ENCODE results near the gene ZNF319.

ZNF319 gene

GRCh38 chr16:57996406-57997175 lies 3.9 kb downstream of the ZNF319 start:
- Histone ChIP-seq H2AFZ (ENCODE audit: low read depth) (no peak overlapping the region), H3K36me3 (ENCODE audit: insufficient read depth) (no peaks in the 10 kb centered on the region), H3K4me1 (ENCODE audit: low read depth, poor library complexity, severe bottlenecking) (peaks cover 19% of the 10 kb centered on the region), H3K9ac (no peak overlapping the region), H4K20me1 (ENCODE audit: insufficient read depth) (no peaks in the 10 kb centered on the region), H3K27me3 (ENCODE audit: insufficient read depth, low read depth) (no peaks in the 10 kb centered on the region), H3K79me2 (ENCODE audit: insufficient read depth, low read depth) (no peaks in the 10 kb centered on the region), H3K27ac (no peak overlapping the region), H3K4me3 (IDR thresholded peaks at IDR 0.05; ENCODE audit: insufficient read depth, low read depth, low read length) (no peak overlapping the region), H3K4me2 (no peak overlapping the region)
- TF ChIP-seq, protein P1, sequence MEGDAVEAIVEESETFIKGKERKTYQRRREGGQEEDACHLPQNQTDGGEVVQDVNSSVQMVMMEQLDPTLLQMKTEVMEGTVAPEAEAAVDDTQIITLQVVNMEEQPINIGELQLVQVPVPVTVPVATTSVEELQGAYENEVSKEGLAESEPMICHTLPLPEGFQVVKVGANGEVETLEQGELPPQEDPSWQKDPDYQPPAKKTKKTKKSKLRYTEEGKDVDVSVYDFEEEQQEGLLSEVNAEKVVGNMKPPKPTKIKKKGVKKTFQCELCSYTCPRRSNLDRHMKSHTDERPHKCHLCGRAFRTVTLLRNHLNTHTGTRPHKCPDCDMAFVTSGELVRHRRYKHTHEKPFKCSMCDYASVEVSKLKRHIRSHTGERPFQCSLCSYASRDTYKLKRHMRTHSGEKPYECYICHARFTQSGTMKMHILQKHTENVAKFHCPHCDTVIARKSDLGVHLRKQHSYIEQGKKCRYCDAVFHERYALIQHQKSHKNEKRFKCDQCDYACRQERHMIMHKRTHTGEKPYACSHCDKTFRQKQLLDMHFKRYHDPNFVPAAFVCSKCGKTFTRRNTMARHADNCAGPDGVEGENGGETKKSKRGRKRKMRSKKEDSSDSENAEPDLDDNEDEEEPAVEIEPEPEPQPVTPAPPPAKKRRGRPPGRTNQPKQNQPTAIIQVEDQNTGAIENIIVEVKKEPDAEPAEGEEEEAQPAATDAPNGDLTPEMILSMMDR (conservative IDR thresholded peaks at IDR 0.05; ENCODE audit: low read depth, low read length), result no peak

- H4K20me1 ChIP-seq (ENCODE audit: insufficient read depth), result no peaks in the 10 kb centered on the region
- no peaks in the 10 kb centered on the region for H3K79me2 ChIP-seq (ENCODE audit: insufficient read depth, low read depth)
- no peaks in the 10 kb centered on the region for H3K27me3 ChIP-seq (ENCODE audit: insufficient read depth, low read depth)
- H3K9ac ChIP-seq, result no peak overlapping the region
- H3K27ac ChIP-seq, result no peak overlapping the region
- no peak overlapping the region for H2AFZ ChIP-seq (ENCODE audit: low read depth)
- H3K4me3 ChIP-seq (IDR thresholded peaks at IDR 0.05; ENCODE audit: insufficient read depth, low read depth, low read length), result no peak overlapping the region
- TF ChIP-seq, protein P1 (conservative IDR thresholded peaks at IDR 0.05; ENCODE audit: low read depth, low read length), result no peak
- H3K4me1 ChIP-seq (ENCODE audit: low read depth, poor library complexity, severe bottlenecking), result peaks cover 19% of the 10 kb centered on the region
- no peaks in the 10 kb centered on the region for H3K36me3 ChIP-seq (ENCODE audit: insufficient read depth)
- no peak overlapping the region for H3K4me2 ChIP-seq
Observed at GRCh38 chr16:57995721-57996405, 4.6 kb downstream of the ZNF319 start.

DNA sequence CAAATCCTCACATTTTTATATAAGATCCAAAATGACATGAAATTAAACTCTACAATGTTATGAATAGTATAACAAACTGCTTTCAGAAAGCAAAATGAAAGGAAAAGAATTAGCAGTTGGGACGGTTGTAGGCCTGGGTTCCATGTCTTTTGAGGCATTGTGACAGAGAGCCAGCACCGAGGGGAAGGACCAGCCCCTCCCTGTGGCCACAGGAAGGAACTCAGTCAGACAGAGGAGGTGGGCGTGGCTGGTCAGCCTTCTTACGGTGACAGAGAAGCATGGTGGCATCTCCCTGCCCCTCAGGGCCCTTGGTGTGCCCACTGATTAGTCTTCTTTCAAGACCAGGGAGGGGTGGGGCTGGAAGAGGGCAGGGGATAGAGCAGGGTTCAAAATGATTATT lies 5.7 kb downstream of the ZNF319 start:
- Histone ChIP-seq H3K9ac (no peak overlapping the region), H3K4me3 (IDR thresholded peaks at IDR 0.05; ENCODE audit: insufficient read depth, low read depth, low read length) (no peak overlapping the region), H3K79me2 (ENCODE audit: insufficient read depth, low read depth) (no peaks in the 10 kb centered on the region), H2AFZ (ENCODE audit: low read depth) (no peak overlapping the region), H3K4me1 (ENCODE audit: low read depth, poor library complexity, severe bottlenecking) (peaks cover 19% of the 10 kb centered on the region), H3K36me3 (ENCODE audit: insufficient read depth) (no peaks in the 10 kb centered on the region), H3K4me2 (no peak overlapping the region), H4K20me1 (ENCODE audit: insufficient read depth) (no peaks in the 10 kb centered on the region), H3K27ac (no peak overlapping the region), H3K27me3 (ENCODE audit: insufficient read depth, low read depth) (no peaks in the 10 kb centered on the region)
- TF ChIP-seq, protein P1 (conservative IDR thresholded peaks at IDR 0.05; ENCODE audit: low read depth, low read length), result no peak

- Histone ChIP-seq H3K9ac (no peak overlapping the region), H3K79me2 (ENCODE audit: insufficient read depth, low read depth) (no peaks in the 10 kb centered on the region), H3K27ac (no peak overlapping the region), H2AFZ (ENCODE audit: low read depth) (no peak overlapping the region), H3K27me3 (ENCODE audit: insufficient read depth, low read depth) (no peaks in the 10 kb centered on the region), H3K36me3 (ENCODE audit: insufficient read depth) (no peaks in the 10 kb centered on the region), H3K4me2 (no peak overlapping the region), H3K4me1 (ENCODE audit: low read depth, poor library complexity, severe bottlenecking) (peaks cover 16% of the 10 kb centered on the region), H4K20me1 (ENCODE audit: insufficient read depth) (no peaks in the 10 kb centered on the region), H3K4me3 (IDR thresholded peaks at IDR 0.05; ENCODE audit: insufficient read depth, low read depth, low read length) (no peak overlapping the region)
- TF ChIP-seq, protein P1 (conservative IDR thresholded peaks at IDR 0.05; ENCODE audit: low read depth, low read length), result no peak
Observed at GRCh38 chr16:57994361-57994760, 6.1 kb downstream of the ZNF319 start.
